Thyroid gland (tissue), 4 donors: Measurements from ENCODE around the gene CPPED1. TPM values are rescaled to one million over a fixed set of nuclear protein-coding genes. Genes with fewer than 3 reads are reported as not detected.

ENCODE experiments used
- DNase-seq, 2 donors: peaks; one replicate each; pipeline ENCODE4 v3.0.0-alpha.2; 2019
- H3K27ac ChIP-seq, 3 donors: fragments of 200-600 bp; sonication (generic); 1 replicate in 2 of 3; 2 replicates in 1 of 3; pipeline ENCODE4 v1.5.1; 2016 to 2019; ENCODE audit warnings: mild to moderate bottlenecking in 1 of 3, moderate library complexity in 1 of 3
- H3K27me3 ChIP-seq: fragments of 200-600 bp; sonication (generic); one replicate; pipeline ENCODE4 v1.5.1; 2019
- H3K36me3 ChIP-seq, 2 donors: fragments of 200-600 bp; sonication (generic); one replicate each; pipeline ENCODE4 v1.5.1; 2016 to 2019
- H3K4me1 ChIP-seq, 2 donors: fragments of 200-600 bp; sonication (generic); one replicate each; pipeline ENCODE4 v1.5.1; 2017 to 2019
- H3K4me3 ChIP-seq, 3 donors: fragments of 200-600 bp; sonication (generic); replicated peaks in 1 of 3; 1 replicate in 2 of 3; 2 replicates in 1 of 3; pipeline ENCODE4 v1.5.1; 2016; ENCODE audit warnings: mild to moderate bottlenecking in 1 of 3
- H3K9me3 ChIP-seq: fragments of 200-600 bp; sonication (generic); one replicate; pipeline ENCODE4 v1.5.1; 2017
- CTCF ChIP-seq, 6 experiments: fragments of 200-600 bp in 3 of 6; fragments of 450-650 bp in 3 of 6; sonication (generic) in 3 of 6; IDR thresholded peaks; one replicate each; pipeline ENCODE4 v1.5.1; 2016 to 2019; ENCODE audit warnings: antibody characterized with exemption in 6 of 6, mild to moderate bottlenecking in 2 of 6, inconsistent platforms in 1 of 6, moderate library complexity in 1 of 6
- POLR2A ChIP-seq, 2 donors: fragments of 450-650 bp; IDR thresholded peaks; one replicate each; pipeline ENCODE4 v1.6.1; 2017; ENCODE audit warnings: antibody characterized with exemption in 2 of 2, mild to moderate bottlenecking in 2 of 2, moderate library complexity in 1 of 2
- WGBS, 2 donors: methylation state at CpG; one replicate each; pipeline ENCODE4 v1.1.5; 2017; 5-methylcytosine and 5-hydroxymethylcytosine counted together
- intact Hi-C: fragments of 100-400 bp; cut with DNase I; formaldehyde crosslinking; loops from one replicate; pipeline ENCODE4 v1.15.1; 2023
- total RNA-seq, 4 donors: library from RNA; depleted of rRNA; stranded (reverse); fragments of >200 nt; gene quantifications; one replicate each; pipeline ENCODE4 v1.2.3, GENCODE V29; 2016

The CPPED1 gene
- total RNA-seq, 4 donors from 2014 or later: 8.5 to 17.8 (median 16.8) TPM

- Histone ChIP-seq H3K4me3 (no peak overlapping the region), H3K36me3 (peaks cover 0 to 10% of the 10 kb centered on the region in 2 donors), H3K4me1 (no peaks in the 10 kb centered on the region), H3K27ac (no peak overlapping the region), H3K9me3 (no peaks in the 10 kb centered on the region), H3K27me3 (no peaks in the 10 kb centered on the region)
- WGBS, 2 donors: 86 to 87% methylated on average over 4 of the region's 4 CpGs
- DNase-seq: no peak
- intact Hi-C loops: no loop called here
- TF ChIP-seq POLR2A (IDR thresholded peaks at IDR 0.05) (no peak), CTCF (IDR thresholded peaks at IDR 0.05) (no peak)
These were observed 27.9 kb downstream of the CPPED1 start for GRCh38 chr16:12775656-12776236.

- TF ChIP-seq POLR2A (IDR thresholded peaks at IDR 0.05): no peak
- no peak for TF ChIP-seq CTCF (IDR thresholded peaks at IDR 0.05)
- DNase-seq: no peak
- intact Hi-C loops: no loop called here
- Histone ChIP-seq H3K36me3 (no peaks in the 10 kb centered on the region), H3K9me3 (no peaks in the 10 kb centered on the region), H3K4me1 (no peaks in the 10 kb centered on the region), H3K4me3 (no peak overlapping the region), H3K27me3 (no peaks in the 10 kb centered on the region), H3K27ac (no peak overlapping the region)
- 94 to 95% methylated on average over 8 of the region's 8 CpGs for WGBS, 2 donors
These were observed 30.5 kb downstream of the CPPED1 start for GRCh38 chr16:12773221-12773620.

GRCh38 chr16:12771341-12771798 is 32.3 kb downstream of the CPPED1 start:
- Histone ChIP-seq H3K36me3 (no peaks in the 10 kb centered on the region), H3K4me3 (no peak overlapping the region), H3K27ac (no peak overlapping the region), H3K9me3 (no peaks in the 10 kb centered on the region), H3K27me3 (no peaks in the 10 kb centered on the region), H3K4me1 (no peaks in the 10 kb centered on the region)
- WGBS, 2 donors: 84 to 90% methylated on average over 5 of the region's 5 CpGs
- no peak for DNase-seq
- intact Hi-C loops: no loop called here
- TF ChIP-seq POLR2A (IDR thresholded peaks at IDR 0.05) (no peak), CTCF (IDR thresholded peaks at IDR 0.05) (no peak)

GRCh38 chr16:12769525-12769924 is 34.2 kb downstream of the CPPED1 start:
- intact Hi-C loops: no loop called here
- H3K9me3 ChIP-seq: no peaks in the 10 kb centered on the region
- DNase-seq: no peak
- no peaks in the 10 kb centered on the region for H3K27me3 ChIP-seq
- no peaks in the 10 kb centered on the region for H3K36me3 ChIP-seq
- no peak overlapping the region for H3K4me3 ChIP-seq
- no peak overlapping the region for H3K27ac ChIP-seq
- TF ChIP-seq CTCF (IDR thresholded peaks at IDR 0.05): no peak
- TF ChIP-seq POLR2A (IDR thresholded peaks at IDR 0.05): no peak
- H3K4me1 ChIP-seq: no peaks in the 10 kb centered on the region
- WGBS, 2 donors: 78 to 87% methylated on average over 7 of the region's 7 CpGs

GRCh38 chr16:12767897-12768296 is 35.8 kb downstream of the CPPED1 start:
- no peak for TF ChIP-seq CTCF (IDR thresholded peaks at IDR 0.05)
- no peak for TF ChIP-seq POLR2A (IDR thresholded peaks at IDR 0.05)
- WGBS, 2 donors: 70 to 74% methylated on average over 6 of the region's 6 CpGs
- no peaks in the 10 kb centered on the region for H3K36me3 ChIP-seq
- H3K27me3 ChIP-seq: no peaks in the 10 kb centered on the region
- intact Hi-C loops: no loop called here
- no peak overlapping the region for H3K4me3 ChIP-seq
- H3K4me1 ChIP-seq: no peaks in the 10 kb centered on the region
- H3K27ac ChIP-seq: no peak overlapping the region
- no peaks in the 10 kb centered on the region for H3K9me3 ChIP-seq
- no peak for DNase-seq
